Ascending aorta (tissue), 2 donors: ENCODE data around the gene CCDC9B. TPM values are rescaled to one million over a fixed set of nuclear protein-coding genes. Genes with fewer than 3 reads are reported as not detected.

Experiments
- DNase-seq, 2 donors: peaks; one replicate each; pipeline ENCODE4 v3.0.0-alpha.2; 2019; ENCODE audit warnings: low spot score in 2 of 2
- H3K27ac ChIP-seq, 2 donors: fragments of 200-600 bp; sonication (generic); one replicate each; pipeline ENCODE4 v1.5.1; 2016 to 2017; ENCODE audit warnings: mild to moderate bottlenecking in 1 of 2
- H3K27me3 ChIP-seq: fragments of 200-600 bp; sonication (generic); one replicate; pipeline ENCODE4 v1.5.1; 2017
- H3K36me3 ChIP-seq, 2 donors: fragments of 200-600 bp; sonication (generic); one replicate each; pipeline ENCODE4 v1.5.1; 2016
- H3K4me1 ChIP-seq, 2 donors: fragments of 200-600 bp; sonication (generic); one replicate each; pipeline ENCODE4 v1.5.1; 2016 to 2017; ENCODE audit warnings: mild to moderate bottlenecking in 1 of 2
- H3K4me3 ChIP-seq, 2 donors: fragments of 200-600 bp; sonication (generic); one replicate each; pipeline ENCODE4 v1.5.1; 2016 to 2017; ENCODE audit warnings: mild to moderate bottlenecking in 1 of 2
- H3K9me3 ChIP-seq, 2 donors: fragments of 200-600 bp; sonication (generic); one replicate each; pipeline ENCODE4 v1.5.1; 2016
- CTCF ChIP-seq, 3 experiments: fragments of 200-600 bp in 2 of 3; fragments of 450-650 bp in 1 of 3; sonication (generic) in 2 of 3; IDR thresholded peaks; one replicate each; pipeline ENCODE4 v1.5.1; 2016 to 2019; ENCODE audit warnings: antibody characterized with exemption in 3 of 3, mild to moderate bottlenecking in 1 of 3, moderate library complexity in 1 of 3
- intact Hi-C: fragments of 100-400 bp; cut with DNase I; formaldehyde crosslinking; loops from one replicate; pipeline ENCODE4 v1.15.1; 2023
- total RNA-seq: library from RNA; depleted of rRNA; stranded (reverse); fragments of >200 nt; gene quantifications from one replicate; pipeline ENCODE4 v1.1.0, GENCODE V29; 2016

CCDC9B gene
- total RNA-seq, 1 donor from 2014 or later: 55.8 TPM

GRCh38 chr15:40365016-40365415 is 24.3 kb upstream of the CCDC9B start:
- no peaks in the 10 kb centered on the region for H3K9me3 ChIP-seq
- no peak for DNase-seq
- H3K36me3 ChIP-seq: no peaks in the 10 kb centered on the region
- no peak overlapping the region for H3K4me3 ChIP-seq
- H3K4me1 ChIP-seq: peaks cover 10 to 17% of the 10 kb centered on the region in 2 donors
- no peak for TF ChIP-seq CTCF (IDR thresholded peaks at IDR 0.05)
- no peaks in the 10 kb centered on the region for H3K27me3 ChIP-seq
- H3K27ac ChIP-seq: no peak overlapping the region
- intact Hi-C loops: loop anchor here (5.0 kb wide), 2 partner anchors 42 to 83 kb away; partner anchors contain the start of genes ANKRD63 and IVD

- Histone ChIP-seq H3K4me1 (peaks cover 10 to 17% of the 10 kb centered on the region in 2 donors), H3K4me3 (no peak overlapping the region), H3K27me3 (no peaks in the 10 kb centered on the region), H3K9me3 (no peaks in the 10 kb centered on the region), H3K27ac (no peak overlapping the region), H3K36me3 (no peaks in the 10 kb centered on the region)
- DNase-seq: no peak
- TF ChIP-seq CTCF (IDR thresholded peaks at IDR 0.05): no peak
- intact Hi-C loops: no loop called here
Observed at GRCh38 chr15:40364251-40364650, 23.5 kb upstream of the CCDC9B start.

GRCh38 chr15:40363611-40364010 is 22.9 kb upstream of the CCDC9B start:
- peaks cover 10 to 18% of the 10 kb centered on the region in 2 donors for H3K4me1 ChIP-seq
- DNase-seq: no peak
- H3K27ac ChIP-seq: no peak overlapping the region
- no peaks in the 10 kb centered on the region for H3K9me3 ChIP-seq
- no peaks in the 10 kb centered on the region for H3K36me3 ChIP-seq
- H3K4me3 ChIP-seq: no peak overlapping the region
- no peaks in the 10 kb centered on the region for H3K27me3 ChIP-seq
- TF ChIP-seq CTCF (IDR thresholded peaks at IDR 0.05): no peak
- intact Hi-C loops: no loop called here

GRCh38 chr15:40361640-40362039 is 20.9 kb upstream of the CCDC9B start:
- Histone ChIP-seq H3K27ac (no peak overlapping the region), H3K36me3 (no peaks in the 10 kb centered on the region), H3K4me3 (no peak overlapping the region), H3K9me3 (no peaks in the 10 kb centered on the region), H3K27me3 (no peaks in the 10 kb centered on the region), H3K4me1 (peaks cover 7 to 12% of the 10 kb centered on the region in 2 donors)
- intact Hi-C loops: no loop called here
- TF ChIP-seq CTCF (IDR thresholded peaks at IDR 0.05): no peak
- no peak for DNase-seq

- intact Hi-C loops: no loop called here
- DNase-seq: no peak
- H3K4me3 ChIP-seq: no peak overlapping the region
- no peaks in the 10 kb centered on the region for H3K36me3 ChIP-seq
- H3K4me1 ChIP-seq: peaks cover 7 to 9% of the 10 kb centered on the region in 2 donors
- H3K27me3 ChIP-seq: no peaks in the 10 kb centered on the region
- TF ChIP-seq CTCF (IDR thresholded peaks at IDR 0.05): no peak
- no peak overlapping the region for H3K27ac ChIP-seq
- H3K9me3 ChIP-seq: no peaks in the 10 kb centered on the region
Observed at GRCh38 chr15:40360015-40360414, 19.3 kb upstream of the CCDC9B start.
